SH-SY5Y (cell line): Measurements from ENCODE around the gene MSANTD1.

Source experiments
- GATA2 ChIP-seq: IDR thresholded peaks from 2 replicates; pipeline ENCODE4 v1.6.1; 2011; ENCODE audit warnings: mild to moderate bottlenecking, low read depth, low read length
- GATA3 ChIP-seq: IDR thresholded peaks from 2 replicates; pipeline ENCODE4 v1.6.1; 2011; ENCODE audit warnings: low read depth, mild to moderate bottlenecking, low read length, moderate library complexity

Gene MSANTD1

GRCh38 chr4:3254302-3255131 is 5.6 kb downstream of the MSANTD1 start:
- TF ChIP-seq GATA3 (no peak), GATA2 (no peak)

- no peak for TF ChIP-seq GATA2
- TF ChIP-seq GATA3: no peak
Observed at GRCh38 chr4:3255611-3256186, 6.7 kb downstream of the MSANTD1 start.

GRCh38 chr4:3256230-3257102 is 7.5 kb downstream of the MSANTD1 start:
- TF ChIP-seq GATA3: no peak
- no peak for TF ChIP-seq GATA2

- no peak for TF ChIP-seq GATA2
- TF ChIP-seq GATA3: no peak
Observed at GRCh38 chr4:3257103-3257555, 8.2 kb downstream of the MSANTD1 start.

DNA sequence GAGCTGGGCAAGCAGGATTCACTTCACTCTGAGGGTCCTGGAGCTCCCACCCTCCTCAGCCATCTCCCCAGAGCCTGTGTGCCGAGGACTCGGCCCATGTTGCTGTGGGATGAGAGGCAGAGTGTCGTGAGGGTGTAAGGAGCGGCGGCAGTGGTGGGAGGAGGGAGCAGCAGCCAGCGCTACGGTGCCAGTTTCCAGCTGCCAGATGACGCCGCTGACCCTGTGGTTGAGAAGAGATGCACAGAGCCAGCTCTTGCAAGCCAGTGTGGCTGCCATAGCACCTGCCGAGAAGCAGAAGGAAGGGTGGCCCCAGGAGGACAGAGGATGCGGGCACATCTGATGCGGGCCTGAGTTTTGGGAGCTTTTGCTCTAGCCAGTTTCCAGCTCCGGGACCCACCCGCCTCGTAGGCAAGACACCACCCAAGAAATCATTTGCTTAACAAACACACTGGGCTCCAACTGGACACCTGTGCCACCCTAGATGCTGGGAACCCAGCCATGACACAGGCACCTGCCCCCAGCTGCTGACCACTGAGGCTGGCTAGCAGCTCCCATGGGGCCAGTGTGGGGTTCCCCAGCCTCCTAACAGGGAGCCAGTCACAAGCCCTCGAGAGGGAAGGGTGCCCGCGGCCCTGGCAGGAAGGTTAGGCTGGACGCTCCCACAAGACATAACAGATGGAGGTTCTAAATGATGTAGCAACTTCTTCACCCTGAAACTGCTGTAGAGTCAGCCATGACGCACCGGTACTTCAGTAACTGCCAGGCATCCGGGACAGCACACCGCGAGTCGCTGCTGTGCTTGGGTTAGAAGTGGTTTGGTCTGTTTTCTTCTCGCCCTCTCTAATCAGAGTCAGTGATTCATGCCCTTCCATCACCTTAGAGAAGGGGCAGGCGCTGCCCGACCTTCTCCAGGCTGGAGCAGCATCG is 8.9 kb downstream of the MSANTD1 start:
- TF ChIP-seq GATA3: no peak
- no peak for TF ChIP-seq GATA2

- TF ChIP-seq GATA2: no peak
- TF ChIP-seq GATA3: no peak
Observed at GRCh38 chr4:3261411-3262207, 12.7 kb downstream of the MSANTD1 start.

DNA sequence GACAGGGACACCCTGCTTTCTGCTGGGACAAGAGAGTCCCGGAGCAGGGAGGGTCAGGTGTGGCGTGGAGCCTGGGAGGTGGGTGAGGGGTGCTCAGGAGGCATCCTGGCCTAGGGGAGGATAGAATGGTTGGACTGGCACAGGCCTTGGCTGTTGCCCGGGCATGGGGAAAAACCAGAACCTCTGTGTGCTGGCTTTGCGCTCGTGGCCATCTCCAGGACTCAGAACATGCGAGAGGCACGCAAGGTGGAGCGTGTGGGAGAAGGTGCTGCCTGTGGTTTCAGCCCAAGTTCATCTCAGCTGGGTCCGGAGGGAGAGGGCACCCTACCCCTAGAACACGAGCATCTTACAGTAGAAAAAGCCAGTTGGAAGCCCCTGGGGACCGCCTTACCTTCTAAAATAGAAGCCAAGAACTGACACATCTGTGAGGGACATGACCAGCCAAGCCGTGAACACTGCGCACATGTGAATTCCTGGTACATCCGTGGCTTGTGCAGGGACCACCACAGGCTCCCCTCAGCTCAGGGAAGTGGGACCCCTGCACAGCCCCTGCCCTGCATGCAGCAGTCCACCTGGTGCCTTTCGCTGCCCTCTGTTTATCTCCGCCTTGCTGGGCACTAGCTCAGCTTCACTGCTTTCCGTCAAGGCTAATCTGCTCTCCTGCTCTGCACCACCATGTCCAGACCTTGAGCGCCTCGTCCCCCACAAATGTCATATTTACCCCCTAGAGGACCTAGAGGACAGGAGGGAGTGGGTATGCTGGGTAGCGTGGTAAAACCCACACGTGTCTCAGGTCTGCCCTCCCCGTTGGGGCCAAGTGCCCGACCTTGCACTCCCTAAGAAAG is 13.5 kb downstream of the MSANTD1 start:
- no peak for TF ChIP-seq GATA2
- TF ChIP-seq GATA3: no peak

- TF ChIP-seq GATA3: no peak
- TF ChIP-seq GATA2: no peak
Observed at GRCh38 chr4:3263053-3263875, 14.3 kb downstream of the MSANTD1 start.

GRCh38 chr4:3263876-3264193 is 14.9 kb downstream of the MSANTD1 start:
- TF ChIP-seq GATA3 (no peak), GATA2 (no peak)

DNA sequence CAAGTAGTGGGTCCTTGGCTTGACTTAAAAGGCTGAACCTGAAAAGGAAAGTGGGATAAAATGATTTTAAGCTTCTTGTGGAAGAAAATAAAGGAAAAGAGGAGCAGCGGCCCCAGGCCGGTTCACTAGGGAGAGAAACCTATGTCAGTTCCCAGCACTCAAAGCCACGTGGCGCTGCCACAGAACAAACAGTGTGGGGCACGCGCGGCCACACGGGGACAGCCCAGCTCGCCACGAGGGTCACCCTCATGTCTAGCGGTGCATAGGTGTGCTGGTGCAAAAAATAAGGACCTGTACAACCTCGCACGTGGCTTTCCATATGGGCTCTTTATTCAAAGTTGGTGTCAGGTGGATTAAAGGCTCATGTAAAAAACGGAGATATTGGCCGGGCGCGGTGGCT is 17.1 kb downstream of the MSANTD1 start:
- no peak for TF ChIP-seq GATA3
- TF ChIP-seq GATA2: no peak
